GM23248 (cell line): Measurements from ENCODE around the gene TSC22D1.

Experiments
- EZH2 ChIP-seq: fragments of 200-600 bp; sonication (generic); IDR thresholded peaks from 2 replicates; pipeline ENCODE4 v1.6.1; 2018; ENCODE audit warnings: antibody characterized with exemption, mild to moderate bottlenecking; ENCODE audit not compliant: insufficient read depth, poor library complexity, severe bottlenecking
- EZH2phosphoT487 ChIP-seq: fragments of 200-600 bp; sonication (generic); IDR thresholded peaks from 2 replicates; pipeline ENCODE4 v1.6.1; 2018; ENCODE audit warnings: antibody characterized with exemption, moderate library complexity, mild to moderate bottlenecking, low read depth; ENCODE audit not compliant: insufficient read depth

GRCh38 chr13:44420376-44421220 lies 155.5 kb downstream of the TSC22D1 start:
- TF ChIP-seq EZH2 (no peak), EZH2phosphoT487 (no peak)
